Activated naive CD8-positive, alpha-beta T cell (primary cell): Measurements from ENCODE around the gene TLR4.

ENCODE experiments used
- H3K27ac Mint-ChIP-seq: one replicate; pipeline ENCODE4 v1.8.0; 2021; ENCODE audit warnings: mixed read lengths
- H3K27me3 Mint-ChIP-seq: one replicate; pipeline ENCODE4 v1.8.0; 2021; ENCODE audit warnings: mixed read lengths
- H3K36me3 Mint-ChIP-seq: one replicate; pipeline ENCODE4 v1.8.0; 2021; ENCODE audit warnings: mixed read lengths
- H3K4me1 Mint-ChIP-seq: one replicate; pipeline ENCODE4 v1.8.0; 2021; ENCODE audit warnings: low read depth, mixed read lengths
- H3K4me3 Mint-ChIP-seq: one replicate; pipeline ENCODE4 v1.8.0; 2021; ENCODE audit warnings: mild to moderate bottlenecking, mixed read lengths
- H3K9me3 Mint-ChIP-seq: one replicate; pipeline ENCODE4 v1.8.0; 2021; ENCODE audit warnings: low read depth, mixed read lengths

Gene TLR4

DNA sequence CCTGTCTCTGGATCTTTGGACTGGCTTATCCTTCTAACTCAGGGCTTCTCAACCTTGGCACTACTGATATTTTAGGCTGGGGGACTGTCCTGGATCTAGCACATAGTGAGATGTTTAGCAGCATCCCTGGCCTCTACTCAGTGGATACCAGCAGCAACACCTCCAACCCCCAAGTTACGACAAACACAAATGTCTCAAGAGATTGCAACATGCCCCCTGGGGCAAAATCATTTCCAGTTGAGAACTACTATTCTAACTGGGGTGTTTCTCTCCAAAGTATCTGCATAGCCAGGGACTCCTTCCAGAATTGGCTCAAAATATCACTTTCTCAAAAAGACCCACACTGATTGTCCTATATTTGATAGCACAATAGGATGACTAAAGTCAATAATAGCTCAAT is 7.2 kb upstream of the TLR4 start:
- Mint-ChIP-seq H3K9me3 (no peaks in the 10 kb centered on the region), H3K27ac (no peak overlapping the region), H3K36me3 (no peaks in the 10 kb centered on the region), H3K27me3 (no peaks in the 10 kb centered on the region), H3K4me1 (no peaks in the 10 kb centered on the region), H3K4me3 (no peak overlapping the region)

DNA sequence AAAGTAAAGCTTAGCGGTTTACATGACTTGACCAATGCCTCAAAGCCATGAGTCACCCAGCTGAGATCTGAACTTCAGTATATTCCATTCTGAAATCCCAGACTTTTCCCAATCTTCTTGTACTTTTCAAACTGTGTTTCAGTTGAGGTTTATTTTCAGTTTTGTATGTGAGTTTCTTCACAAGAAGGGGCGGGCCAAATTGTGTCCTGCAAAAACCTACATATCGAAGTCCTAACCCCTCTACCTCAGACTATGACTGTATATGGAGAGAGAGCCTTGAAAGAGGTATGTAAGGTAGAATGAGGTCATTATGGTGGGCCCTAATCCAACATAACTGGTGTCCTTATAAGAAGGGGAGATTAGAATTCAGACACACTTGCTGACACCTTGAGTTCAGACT is 666 bp upstream of the TLR4 start:
- Mint-ChIP-seq H3K27ac (no peak overlapping the region), H3K36me3 (no peaks in the 10 kb centered on the region), H3K9me3 (no peaks in the 10 kb centered on the region), H3K27me3 (peaks cover 3% of the 10 kb centered on the region), H3K4me1 (no peaks in the 10 kb centered on the region), H3K4me3 (no peak overlapping the region)

- no peaks in the 10 kb centered on the region for H3K9me3 Mint-ChIP-seq
- H3K27me3 Mint-ChIP-seq, result peaks cover 3% of the 10 kb centered on the region
- H3K4me1 Mint-ChIP-seq, result no peaks in the 10 kb centered on the region
- H3K4me3 Mint-ChIP-seq, result no peak overlapping the region
- H3K36me3 Mint-ChIP-seq, result no peaks in the 10 kb centered on the region
- H3K27ac Mint-ChIP-seq, result no peak overlapping the region
Measured at GRCh38 chr9:117704597-117704996, 394 bp downstream of the TLR4 start.

DNA sequence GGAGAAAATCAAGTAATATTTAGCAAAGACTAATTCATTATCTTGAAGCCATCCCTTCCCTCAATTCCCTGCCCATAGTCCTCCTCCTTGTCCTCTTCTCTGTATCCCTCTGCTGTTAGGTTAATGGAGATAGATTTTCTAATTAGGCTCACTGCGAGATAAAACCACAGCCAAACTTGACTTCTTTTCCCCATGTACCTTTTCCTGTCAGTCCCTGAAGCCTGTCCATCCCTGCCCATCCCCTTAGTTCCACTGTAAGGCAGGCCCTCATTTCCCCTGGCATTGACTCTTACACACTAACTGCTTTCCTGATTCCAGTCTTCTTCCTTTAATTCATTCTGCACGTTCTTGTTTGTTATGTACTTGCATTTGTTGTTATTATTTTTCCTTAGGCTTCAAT is 1.2 kb downstream of the TLR4 start:
- Mint-ChIP-seq H3K4me1 (no peaks in the 10 kb centered on the region), H3K4me3 (no peak overlapping the region), H3K27me3 (peaks cover 3% of the 10 kb centered on the region)

GRCh38 chr9:117706421-117707116 is 2.4 kb downstream of the TLR4 start:
- no peak overlapping the region for H3K27ac Mint-ChIP-seq
- no peaks in the 10 kb centered on the region for H3K36me3 Mint-ChIP-seq
- H3K4me3 Mint-ChIP-seq, result no peak overlapping the region
- no peaks in the 10 kb centered on the region for H3K9me3 Mint-ChIP-seq
- H3K4me1 Mint-ChIP-seq, result no peaks in the 10 kb centered on the region
- peaks cover 3% of the 10 kb centered on the region for H3K27me3 Mint-ChIP-seq

More for the DNA sequence above, 1.2 kb downstream of the TLR4 start:
- Mint-ChIP-seq H3K27ac (no peak overlapping the region), H3K36me3 (no peaks in the 10 kb centered on the region), H3K9me3 (no peaks in the 10 kb centered on the region)

- no peaks in the 10 kb centered on the region for H3K4me1 Mint-ChIP-seq
Measured at GRCh38 chr9:117707561-117707960, 3.4 kb downstream of the TLR4 start.

DNA sequence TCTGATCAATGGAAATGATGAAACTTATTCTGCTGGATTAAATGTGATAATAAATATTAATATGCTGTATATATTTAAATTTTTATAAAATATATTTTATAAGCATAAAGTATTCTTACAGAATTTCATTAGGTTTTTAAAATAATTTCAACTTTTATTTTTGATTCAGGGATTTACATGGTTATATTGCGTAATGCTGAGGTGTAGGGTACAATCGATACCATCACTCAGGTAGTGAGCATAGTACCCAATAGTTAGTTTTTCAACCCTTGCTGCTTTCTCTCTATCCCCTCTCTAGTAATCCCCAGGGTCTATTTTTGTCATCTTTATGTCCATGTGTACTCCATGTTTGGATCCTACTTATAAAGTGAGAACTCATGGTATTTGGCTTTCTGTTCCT is 5.7 kb downstream of the TLR4 start:
- H3K9me3 Mint-ChIP-seq, result no peaks in the 10 kb centered on the region
- H3K4me3 Mint-ChIP-seq, result no peak overlapping the region
- H3K4me1 Mint-ChIP-seq, result no peaks in the 10 kb centered on the region
- no peak overlapping the region for H3K27ac Mint-ChIP-seq
- peaks cover 3% of the 10 kb centered on the region for H3K27me3 Mint-ChIP-seq
- no peaks in the 10 kb centered on the region for H3K36me3 Mint-ChIP-seq

More at GRCh38 chr9:117707561-117707960, 3.4 kb downstream of the TLR4 start:
- no peaks in the 10 kb centered on the region for H3K9me3 Mint-ChIP-seq
- H3K36me3 Mint-ChIP-seq, result no peaks in the 10 kb centered on the region
- H3K27ac Mint-ChIP-seq, result no peak overlapping the region
- peaks cover 3% of the 10 kb centered on the region for H3K27me3 Mint-ChIP-seq
- H3K4me3 Mint-ChIP-seq, result no peak overlapping the region

DNA sequence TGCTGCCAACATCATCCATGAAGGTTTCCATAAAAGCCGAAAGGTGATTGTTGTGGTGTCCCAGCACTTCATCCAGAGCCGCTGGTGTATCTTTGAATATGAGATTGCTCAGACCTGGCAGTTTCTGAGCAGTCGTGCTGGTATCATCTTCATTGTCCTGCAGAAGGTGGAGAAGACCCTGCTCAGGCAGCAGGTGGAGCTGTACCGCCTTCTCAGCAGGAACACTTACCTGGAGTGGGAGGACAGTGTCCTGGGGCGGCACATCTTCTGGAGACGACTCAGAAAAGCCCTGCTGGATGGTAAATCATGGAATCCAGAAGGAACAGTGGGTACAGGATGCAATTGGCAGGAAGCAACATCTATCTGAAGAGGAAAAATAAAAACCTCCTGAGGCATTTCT is 10.1 kb downstream of the TLR4 start:
- H3K27me3 Mint-ChIP-seq, result no peaks in the 10 kb centered on the region
- H3K4me3 Mint-ChIP-seq, result no peak overlapping the region
- H3K4me1 Mint-ChIP-seq, result peaks cover 3% of the 10 kb centered on the region
- H3K9me3 Mint-ChIP-seq, result no peaks in the 10 kb centered on the region
- H3K27ac Mint-ChIP-seq, result no peak overlapping the region
- H3K36me3 Mint-ChIP-seq, result no peaks in the 10 kb centered on the region

DNA sequence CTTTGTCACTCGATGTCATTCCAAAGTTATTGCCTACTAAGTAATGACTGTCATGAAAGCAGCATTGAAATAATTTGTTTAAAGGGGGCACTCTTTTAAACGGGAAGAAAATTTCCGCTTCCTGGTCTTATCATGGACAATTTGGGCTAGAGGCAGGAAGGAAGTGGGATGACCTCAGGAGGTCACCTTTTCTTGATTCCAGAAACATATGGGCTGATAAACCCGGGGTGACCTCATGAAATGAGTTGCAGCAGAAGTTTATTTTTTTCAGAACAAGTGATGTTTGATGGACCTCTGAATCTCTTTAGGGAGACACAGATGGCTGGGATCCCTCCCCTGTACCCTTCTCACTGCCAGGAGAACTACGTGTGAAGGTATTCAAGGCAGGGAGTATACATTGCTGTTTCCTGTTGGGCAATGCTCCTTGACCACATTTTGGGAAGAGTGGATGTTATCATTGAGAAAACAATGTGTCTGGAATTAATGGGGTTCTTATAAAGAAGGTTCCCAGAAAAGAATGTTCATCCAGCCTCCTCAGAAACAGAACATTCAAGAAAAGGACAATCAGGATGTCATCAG is 11.3 kb downstream of the TLR4 start:
- H3K36me3 Mint-ChIP-seq, result no peaks in the 10 kb centered on the region
- H3K9me3 Mint-ChIP-seq, result no peaks in the 10 kb centered on the region
- H3K4me1 Mint-ChIP-seq, result peaks cover 3% of the 10 kb centered on the region
- H3K27ac Mint-ChIP-seq, result no peak overlapping the region
- H3K4me3 Mint-ChIP-seq, result no peak overlapping the region
- no peaks in the 10 kb centered on the region for H3K27me3 Mint-ChIP-seq

DNA sequence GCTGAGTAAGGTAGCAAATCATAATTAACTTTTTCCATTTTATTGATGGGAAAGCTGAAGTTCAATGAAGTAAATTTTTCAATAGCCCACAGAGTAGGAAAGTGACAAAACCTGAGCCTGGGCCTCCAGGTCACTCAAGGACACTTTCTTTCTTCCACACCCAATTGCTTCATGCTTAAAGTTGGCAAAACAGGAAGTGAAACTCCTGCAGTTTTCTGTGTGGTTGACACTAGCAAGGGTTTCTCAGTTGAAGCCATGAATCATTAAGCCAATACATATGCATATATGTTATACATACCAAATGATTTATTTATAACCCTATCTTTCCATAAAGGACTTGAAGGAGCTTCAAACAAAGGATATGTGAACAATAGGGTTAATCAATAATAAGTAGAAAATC is 13.9 kb downstream of the TLR4 start:
- no peak overlapping the region for H3K27ac Mint-ChIP-seq
- H3K4me1 Mint-ChIP-seq, result peaks cover 3% of the 10 kb centered on the region
- H3K36me3 Mint-ChIP-seq, result no peaks in the 10 kb centered on the region
- no peaks in the 10 kb centered on the region for H3K27me3 Mint-ChIP-seq
- no peak overlapping the region for H3K4me3 Mint-ChIP-seq
- no peaks in the 10 kb centered on the region for H3K9me3 Mint-ChIP-seq

DNA sequence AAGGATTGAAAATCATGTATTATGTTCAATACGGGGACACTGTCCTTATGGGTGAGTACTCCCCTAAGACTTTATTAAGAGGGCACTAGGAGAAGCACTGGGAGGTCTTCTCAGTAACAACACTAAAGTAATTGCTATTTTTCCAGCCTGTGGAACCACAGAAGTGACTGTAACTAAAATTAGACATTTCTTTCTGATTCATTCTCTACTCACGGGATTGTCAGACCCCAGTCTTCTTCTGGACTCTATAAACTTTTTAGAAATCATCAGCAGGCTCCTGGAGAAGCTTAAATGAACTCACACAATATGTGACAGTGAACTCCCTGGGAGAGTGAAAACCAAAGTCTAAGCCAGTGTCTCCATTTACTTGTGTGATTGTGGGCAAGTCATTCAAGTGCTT is 14.5 kb downstream of the TLR4 start:
- Mint-ChIP-seq H3K27me3 (no peaks in the 10 kb centered on the region), H3K9me3 (no peaks in the 10 kb centered on the region), H3K27ac (no peak overlapping the region), H3K4me1 (peaks cover 3% of the 10 kb centered on the region), H3K36me3 (no peaks in the 10 kb centered on the region), H3K4me3 (no peak overlapping the region)

- H3K4me3 Mint-ChIP-seq, result no peak overlapping the region
- H3K36me3 Mint-ChIP-seq, result no peaks in the 10 kb centered on the region
- H3K9me3 Mint-ChIP-seq, result no peaks in the 10 kb centered on the region
- H3K4me1 Mint-ChIP-seq, result peaks cover 3% of the 10 kb centered on the region
- no peaks in the 10 kb centered on the region for H3K27me3 Mint-ChIP-seq
- H3K27ac Mint-ChIP-seq, result no peak overlapping the region
Measured at GRCh38 chr9:117719161-117719920, 15.1 kb downstream of the TLR4 start.

GRCh38 chr9:117720066-117720465 is 15.9 kb downstream of the TLR4 start:
- Mint-ChIP-seq H3K27ac (no peak overlapping the region), H3K27me3 (no peaks in the 10 kb centered on the region), H3K4me1 (peaks cover 3% of the 10 kb centered on the region), H3K4me3 (no peak overlapping the region), H3K36me3 (no peaks in the 10 kb centered on the region), H3K9me3 (no peaks in the 10 kb centered on the region)

DNA sequence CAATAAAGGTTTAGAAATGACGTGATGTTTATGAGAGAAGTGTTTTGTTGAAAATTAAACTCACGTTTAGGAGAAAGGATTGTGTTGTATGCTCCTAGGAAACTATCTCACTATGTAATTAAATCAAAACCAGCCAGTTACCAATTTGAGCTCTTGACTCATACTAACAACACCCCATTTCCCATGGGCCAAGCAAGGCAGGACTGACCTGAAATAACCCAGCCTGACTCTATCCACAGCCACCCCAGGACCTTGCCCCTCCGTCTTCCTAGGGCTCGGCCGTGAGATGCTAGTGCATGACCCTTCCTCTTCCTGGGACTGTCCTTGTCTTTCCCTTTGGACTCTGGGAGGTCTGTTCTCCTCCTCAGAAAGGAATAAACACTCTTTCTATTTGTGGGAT is 16.4 kb downstream of the TLR4 start:
- Mint-ChIP-seq H3K4me3 (no peak overlapping the region), H3K4me1 (peaks cover 3% of the 10 kb centered on the region), H3K9me3 (no peaks in the 10 kb centered on the region), H3K36me3 (no peaks in the 10 kb centered on the region), H3K27ac (no peak overlapping the region), H3K27me3 (no peaks in the 10 kb centered on the region)

DNA sequence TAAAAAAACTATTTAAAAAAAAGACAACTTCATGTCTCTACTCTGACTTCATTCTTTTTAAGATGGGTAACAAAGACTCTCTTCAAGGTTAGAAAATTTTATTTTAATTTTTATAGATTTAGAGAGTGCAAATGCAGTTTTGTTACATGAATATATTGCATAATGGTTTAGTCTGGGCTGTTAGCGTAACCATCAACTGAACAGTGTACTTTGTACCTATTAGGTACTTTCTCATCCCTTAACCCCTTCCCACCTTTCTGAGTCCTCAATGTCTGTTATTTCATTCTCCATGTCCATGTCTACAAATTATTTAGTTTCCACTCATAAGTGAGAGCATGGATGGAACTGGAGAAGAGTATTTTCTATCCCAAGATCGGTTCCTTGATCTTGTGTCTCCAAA is 16.8 kb downstream of the TLR4 start:
- H3K36me3 Mint-ChIP-seq, result no peaks in the 10 kb centered on the region
- H3K27me3 Mint-ChIP-seq, result no peaks in the 10 kb centered on the region
- H3K4me1 Mint-ChIP-seq, result peaks cover 3% of the 10 kb centered on the region
- H3K4me3 Mint-ChIP-seq, result no peak overlapping the region
- no peaks in the 10 kb centered on the region for H3K9me3 Mint-ChIP-seq
- H3K27ac Mint-ChIP-seq, result no peak overlapping the region
